GM12891 (cell line): ENCODE measurements around the gene THEM4.

Experiments used
- DNase-seq: peaks from one replicate; pipeline ENCODE4 v3.0.0; 2011; ENCODE audit warnings: low spot score; ENCODE audit not compliant: insufficient read length
- FAIRE-seq: peaks from 2 replicates; lab custom pipeline; 2011; peaks lifted over from hg19 to GRCh38; lab: Jason Lieb, UNC
- PAX5 ChIP-seq: IDR thresholded peaks from 2 replicates; pipeline ENCODE4 v1.6.1; 2011; ENCODE audit warnings: low read length, moderate library complexity, mild to moderate bottlenecking; ENCODE audit not compliant: insufficient read depth, severe bottlenecking
- POLR2A ChIP-seq: IDR thresholded peaks from 2 replicates; pipeline ENCODE4 v1.6.1; 2011; ENCODE audit warnings: low read depth, low read length, control low read depth
- POLR2AphosphoS5 ChIP-seq: IDR thresholded peaks from 2 replicates; pipeline ENCODE4 v1.6.1; 2011; ENCODE audit warnings: low read depth, low read length, control low read depth
- POU2F2 ChIP-seq: IDR thresholded peaks from 2 replicates; pipeline ENCODE4 v1.6.1; 2011; ENCODE audit warnings: low read depth, mild to moderate bottlenecking, control low read depth, low read length, moderate library complexity
- SPI1 ChIP-seq: IDR thresholded peaks from 2 replicates; pipeline ENCODE4 v1.6.1; 2011; ENCODE audit warnings: low read depth, low read length, control low read depth
- TAF1 ChIP-seq: IDR thresholded peaks from 2 replicates; pipeline ENCODE4 v1.6.1; 2011; ENCODE audit warnings: low read depth, low read length, control low read depth

Gene THEM4

DNA sequence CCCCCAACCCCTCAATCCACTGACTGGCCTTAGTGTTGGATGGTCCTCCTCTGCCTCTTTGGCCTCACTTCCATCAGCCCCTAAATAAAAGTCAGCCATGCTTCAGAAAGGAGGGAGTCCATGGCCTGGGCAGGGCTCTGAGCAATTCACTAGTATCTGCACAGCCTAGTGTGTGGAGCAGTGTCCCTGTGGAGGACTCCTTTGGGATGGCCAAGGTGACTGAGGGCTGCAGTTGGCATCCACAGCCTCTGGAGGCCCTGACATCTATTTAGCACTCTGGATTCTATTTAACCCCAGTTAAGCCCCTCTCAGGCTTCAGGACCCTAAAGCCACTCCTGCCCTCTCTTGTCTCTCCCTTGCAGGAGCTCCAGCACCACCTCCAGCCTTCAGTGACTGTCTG, 59.4 kb downstream of the THEM4 start:
- no peak for FAIRE-seq
- no peak for DNase-seq
- no peak for TF ChIP-seq PAX5
- TF ChIP-seq SPI1, result no peak
- TF ChIP-seq POLR2AphosphoS5, result no peak
- no peak for TF ChIP-seq POU2F2
- TF ChIP-seq POLR2A, result no peak
- TF ChIP-seq TAF1, result no peak

DNA sequence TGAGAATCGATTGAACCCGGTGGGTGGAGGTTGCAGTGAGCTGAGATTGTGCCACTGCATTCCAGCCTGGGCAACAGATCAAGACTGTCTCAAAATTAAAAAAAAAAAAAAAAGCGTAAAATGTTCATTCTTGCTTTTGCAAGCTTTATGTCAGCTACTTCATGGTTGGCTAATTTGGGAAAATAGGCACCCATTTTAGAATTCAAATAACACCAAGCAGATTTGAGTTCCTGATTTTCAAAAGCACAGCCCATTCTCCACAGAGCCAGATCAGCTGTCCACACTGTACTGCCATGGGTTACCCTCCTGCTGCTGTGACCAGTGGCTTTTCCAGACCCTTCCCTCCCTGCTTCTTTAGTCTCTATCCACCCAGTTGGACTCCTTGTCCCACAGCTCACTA, 60.2 kb downstream of the THEM4 start:
- FAIRE-seq (no peak), DNase-seq (no peak)
- TF ChIP-seq PAX5, result no peak
- TF ChIP-seq SPI1, result no peak
- no peak for TF ChIP-seq POLR2AphosphoS5
- no peak for TF ChIP-seq TAF1
- no peak for TF ChIP-seq POLR2A
- TF ChIP-seq POU2F2, result no peak

DNA sequence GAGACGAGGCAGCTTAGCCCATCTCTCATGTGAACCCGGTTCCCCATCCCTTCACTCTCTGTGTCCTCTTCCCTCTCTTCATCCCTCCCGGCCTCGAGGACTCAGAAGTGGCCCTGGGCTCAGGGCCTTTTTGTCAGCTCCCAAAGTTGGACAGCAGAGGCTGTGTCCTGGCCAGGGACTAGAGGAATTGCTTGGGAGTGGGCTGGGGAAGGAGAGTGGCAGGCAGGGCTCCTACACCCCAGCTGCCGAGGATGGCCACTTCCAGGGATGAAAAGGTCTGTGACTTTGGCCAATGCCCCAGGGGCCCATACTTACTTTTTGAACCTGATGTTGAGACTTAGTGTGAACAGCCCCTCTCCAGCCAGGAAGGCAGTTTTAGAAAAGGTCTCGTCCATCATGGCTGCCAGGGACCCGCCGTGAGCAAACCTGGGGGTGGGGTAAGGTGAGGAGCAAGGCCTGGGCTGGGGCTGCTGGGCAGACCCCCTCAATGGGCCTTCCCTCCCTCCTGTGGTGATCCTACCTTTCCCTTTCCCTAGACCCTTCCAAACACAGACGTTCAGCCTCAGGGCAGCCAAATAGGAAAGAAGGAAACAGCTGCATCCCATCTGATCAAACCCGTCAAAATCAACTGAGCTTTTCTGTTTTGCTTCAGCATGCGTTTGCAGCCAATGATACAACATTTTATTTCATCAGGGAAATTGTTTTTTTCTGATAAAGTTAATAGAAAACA, 61.3 kb downstream of the THEM4 start:
- FAIRE-seq (no peak), DNase-seq (no peak)
- TF ChIP-seq POLR2AphosphoS5, result no peak

DNA sequence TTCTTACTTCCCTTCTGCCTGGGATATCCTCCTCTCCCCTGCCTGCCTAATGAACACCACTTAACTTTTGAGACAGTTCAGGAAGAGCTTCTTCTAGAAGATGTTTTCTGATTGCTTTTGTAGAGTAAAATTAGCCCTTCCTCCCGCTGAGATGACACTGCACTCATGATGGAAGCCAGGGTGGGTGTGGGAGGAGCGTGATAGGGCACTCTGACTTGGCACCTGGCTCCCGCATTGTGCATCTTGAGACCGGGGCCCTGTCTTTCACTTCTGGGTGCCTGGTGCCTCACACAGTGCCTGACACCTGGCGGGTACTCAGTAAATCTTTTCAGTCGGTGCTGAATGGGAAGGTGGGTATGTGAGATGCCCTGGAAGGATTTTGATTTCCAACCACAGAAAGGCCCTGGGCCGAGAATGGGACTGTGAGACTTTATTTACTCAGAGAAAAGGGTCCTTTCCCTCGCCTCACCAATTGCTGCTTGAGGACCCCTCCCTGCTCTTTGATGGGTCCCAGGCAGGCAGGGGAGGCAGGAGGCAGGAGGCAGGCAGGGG, 62.5 kb downstream of the THEM4 start:
- TF ChIP-seq POU2F2, result no peak
- DNase-seq (no peak), FAIRE-seq (no peak)

DNA sequence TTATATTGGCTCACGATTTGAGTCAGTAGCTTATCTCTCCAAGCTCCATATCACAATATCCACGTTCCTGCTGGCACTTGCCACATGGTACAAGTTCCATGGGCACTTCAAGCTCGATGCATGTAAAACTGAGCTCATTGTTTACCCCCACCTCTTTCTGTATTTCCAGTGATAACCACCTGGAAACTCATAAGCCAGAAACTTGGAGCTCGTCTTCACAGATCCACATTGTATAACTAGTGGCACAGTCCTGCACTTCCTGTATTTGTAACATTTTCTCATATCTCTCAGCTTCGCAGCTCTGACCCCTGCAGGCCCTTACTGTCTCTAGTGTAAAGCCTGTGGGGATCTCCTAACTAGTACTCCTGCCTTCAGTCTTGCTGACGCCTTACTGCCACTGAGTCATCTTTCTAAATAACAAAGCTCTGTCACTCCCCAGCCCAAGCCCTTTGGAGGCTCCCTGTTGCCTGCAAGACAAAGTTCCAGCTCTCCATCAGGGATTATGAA, 63.2 kb downstream of the THEM4 start:
- DNase-seq, result no peak
- no peak for FAIRE-seq
- TF ChIP-seq POU2F2 (no peak), SPI1 (0 out of 2 replicates have a peak, but pooled peaks have one; percentile 18)

DNA sequence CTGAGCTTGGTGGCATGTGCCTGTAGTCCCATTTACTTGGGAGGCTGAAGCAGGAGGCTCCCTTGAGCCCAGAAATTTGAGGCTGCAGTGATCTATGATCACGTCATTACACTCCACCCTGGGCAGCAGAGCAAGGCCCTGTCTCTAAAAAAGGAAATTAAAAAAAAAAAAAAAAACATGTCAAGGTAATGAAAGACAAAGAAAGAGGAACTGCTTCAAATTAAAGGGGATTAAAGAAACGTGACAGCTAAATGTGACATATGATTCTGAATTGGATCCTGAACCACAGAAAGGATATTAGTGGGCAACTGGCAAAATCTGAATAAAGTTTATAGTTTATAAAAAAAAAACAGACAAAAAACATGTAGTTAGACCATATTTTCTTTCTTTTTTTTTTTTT, 65.9 kb downstream of the THEM4 start:
- TF ChIP-seq POU2F2, result no peak
- TF ChIP-seq SPI1, result peak; percentile 67

DNA sequence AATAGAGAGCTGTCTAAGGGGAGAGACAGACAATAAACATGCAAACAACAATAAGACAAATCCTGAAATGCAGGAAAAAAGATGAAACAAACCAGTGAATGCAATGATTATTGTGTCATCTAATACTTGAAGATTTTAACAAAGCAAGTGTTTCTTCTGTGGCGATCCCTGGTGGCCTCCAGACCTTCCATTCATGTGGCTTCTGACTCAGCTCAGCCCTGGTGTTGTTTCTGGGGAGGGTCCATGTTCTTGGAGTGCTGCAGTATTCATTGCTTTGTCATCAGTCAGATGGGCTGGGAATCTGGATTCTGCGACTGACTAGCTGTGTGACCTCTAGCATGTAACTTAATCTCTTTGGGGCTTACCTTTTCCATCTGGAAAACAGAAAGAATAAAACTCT, 68.2 kb downstream of the THEM4 start:
- DNase-seq (no peak), FAIRE-seq (no peak)
- no peak for TF ChIP-seq PAX5
- no peak for TF ChIP-seq TAF1
- no peak for TF ChIP-seq POLR2AphosphoS5
- no peak for TF ChIP-seq POU2F2
- no peak for TF ChIP-seq SPI1
- TF ChIP-seq POLR2A, result no peak

More for the DNA sequence above, 65.9 kb downstream of the THEM4 start:
- FAIRE-seq (no peak), DNase-seq (no peak)

DNA sequence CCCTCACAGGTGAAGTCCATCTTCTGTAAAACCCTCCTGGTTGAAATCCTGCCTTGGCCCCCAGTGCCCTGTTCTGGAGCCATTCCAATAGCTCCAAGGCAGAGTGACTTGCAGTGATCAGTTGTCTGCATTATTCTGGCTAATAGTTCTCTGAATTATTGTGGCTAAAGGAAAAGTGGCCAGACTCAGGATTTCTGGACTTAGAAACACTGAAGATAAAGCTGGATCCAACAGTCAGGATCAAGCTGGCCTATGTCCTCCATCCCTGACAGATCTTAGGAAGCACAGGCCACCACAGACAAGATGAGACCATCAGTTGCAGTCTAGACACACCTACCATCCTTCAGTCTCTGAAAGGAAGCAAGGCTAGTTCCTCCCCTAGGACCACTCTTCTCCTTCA, 68.9 kb downstream of the THEM4 start:
- no peak for DNase-seq
- no peak for TF ChIP-seq POLR2A
- TF ChIP-seq POU2F2, result no peak
- no peak for FAIRE-seq

DNA sequence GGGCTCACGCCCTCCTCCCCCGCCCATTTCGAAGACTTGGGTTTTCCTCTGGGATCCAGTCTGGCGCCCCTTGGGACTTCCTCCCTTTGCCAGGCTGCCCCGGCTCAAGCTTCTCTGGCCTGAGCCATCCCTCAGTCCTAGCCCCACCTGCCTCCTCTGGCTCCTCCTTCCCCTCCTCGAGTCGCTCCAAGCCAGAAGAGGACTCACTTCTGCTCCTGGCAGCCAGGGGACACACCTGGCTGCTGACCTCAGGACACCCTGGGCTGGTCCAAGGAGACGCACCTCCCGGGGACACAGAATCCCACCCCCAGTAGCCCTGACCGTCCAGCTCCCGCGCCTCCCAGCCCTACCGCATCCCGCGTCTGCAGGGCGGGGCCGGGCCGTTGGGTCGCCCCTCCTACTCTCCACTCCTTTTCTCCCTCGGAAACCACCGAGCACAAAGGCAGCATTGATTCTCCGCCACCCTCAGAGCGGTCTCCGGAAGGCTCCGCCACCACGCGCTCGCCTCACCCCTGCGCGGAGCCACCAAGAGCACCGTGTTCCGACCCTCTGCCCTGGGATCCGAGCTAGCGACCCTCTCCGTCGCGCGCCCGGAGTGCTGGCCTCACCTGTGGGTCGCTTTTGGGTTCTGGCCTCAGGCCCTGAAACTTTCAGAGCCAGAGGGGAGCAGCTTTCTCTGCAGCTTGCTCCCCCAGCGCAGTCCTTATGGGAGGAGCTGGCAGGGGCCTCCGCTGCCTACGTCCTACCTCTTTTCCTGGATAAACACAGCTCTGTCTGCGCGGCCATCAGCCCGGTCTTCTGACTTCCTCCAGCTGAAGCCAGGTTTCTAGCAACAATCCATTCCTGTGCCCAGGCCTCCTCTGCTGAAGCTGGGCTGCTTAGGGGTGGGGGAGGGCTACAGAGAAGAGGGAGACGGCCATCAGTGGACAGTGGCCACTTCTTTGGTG, 69.6 kb downstream of the THEM4 start, which contains the start of gene C2CD4D:
Gene C2CD4D, minus strand, starts transcription at position 364 of the 947 bp plus-strand sequence. CDS start 831 bp downstream, outside the sequence.
- peak; percentile 31 for FAIRE-seq
- no peak for TF ChIP-seq PAX5
- TF ChIP-seq POU2F2, result no peak
- TF ChIP-seq TAF1, result no peak
- no peak for TF ChIP-seq POLR2AphosphoS5
- no peak for TF ChIP-seq POLR2A
- TF ChIP-seq SPI1, result no peak
- DNase-seq, result no peak

DNA sequence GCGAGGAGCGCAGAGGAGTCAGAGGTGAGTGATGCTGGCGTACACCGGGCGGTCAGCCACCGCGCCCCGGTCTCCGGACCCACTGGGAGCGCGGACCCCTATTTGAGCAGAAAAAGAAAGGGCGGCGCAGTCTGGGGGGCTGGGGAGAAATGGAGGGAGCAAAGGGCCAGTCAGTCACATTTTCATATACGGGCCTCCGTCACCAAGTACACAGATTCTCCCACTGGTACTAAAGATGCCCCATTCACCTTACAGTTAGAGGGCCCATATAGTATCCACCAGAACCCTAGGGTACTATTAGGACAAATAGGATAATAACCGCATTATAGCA, 70.3 kb downstream of the THEM4 start:
- TF ChIP-seq POLR2A, result no peak
- no peak for TF ChIP-seq TAF1
- TF ChIP-seq PAX5, result no peak
- TF ChIP-seq SPI1, result no peak
- TF ChIP-seq POLR2AphosphoS5, result no peak
- TF ChIP-seq POU2F2, result no peak
- DNase-seq, result no peak
- FAIRE-seq, result no peak
